GOT3 (cell line): ENCODE results near the gene APOA1.

Experiments
- DNase-seq: peaks from one replicate; lab custom pipeline; 2025; ENCODE audit warnings: mixed read lengths; lab: John Stamatoyannopoulos, UW

Gene APOA1

DNA sequence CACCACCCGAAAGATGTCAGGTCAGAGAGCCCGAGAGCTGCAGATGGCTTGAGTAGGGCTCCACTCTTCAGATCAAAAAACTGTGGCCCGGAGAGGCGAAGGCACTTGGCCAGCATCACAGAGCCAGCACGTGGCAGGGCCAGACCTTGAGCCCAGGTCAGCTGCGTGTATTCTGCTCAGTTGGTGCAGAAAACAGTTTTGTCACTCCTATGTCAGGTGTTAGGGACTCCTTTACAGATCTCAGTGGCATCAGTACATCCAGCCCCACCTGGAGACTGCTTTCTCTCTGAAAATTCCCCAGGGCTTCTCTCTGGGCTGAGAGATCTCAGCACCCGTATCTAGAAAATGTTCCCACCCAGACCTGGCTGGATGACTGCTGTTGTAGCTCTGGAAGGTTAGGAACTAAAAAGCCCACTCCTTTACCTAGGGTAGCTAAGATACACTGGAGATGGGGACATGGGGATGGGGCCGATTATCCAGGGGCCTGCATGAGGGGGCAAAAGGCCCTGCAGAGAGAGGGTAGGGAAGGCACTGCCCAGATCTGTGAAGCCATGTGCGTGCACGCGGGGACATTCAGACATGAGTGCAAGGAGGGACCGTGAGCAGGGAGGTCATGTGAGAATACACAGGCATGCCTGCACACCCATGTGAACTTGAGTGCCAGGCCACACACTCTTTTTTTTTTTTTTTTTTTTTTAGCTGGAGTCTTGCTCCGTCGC, 3.4 kb downstream of the APOA1 start:
- DNase-seq, result no peak

DNA sequence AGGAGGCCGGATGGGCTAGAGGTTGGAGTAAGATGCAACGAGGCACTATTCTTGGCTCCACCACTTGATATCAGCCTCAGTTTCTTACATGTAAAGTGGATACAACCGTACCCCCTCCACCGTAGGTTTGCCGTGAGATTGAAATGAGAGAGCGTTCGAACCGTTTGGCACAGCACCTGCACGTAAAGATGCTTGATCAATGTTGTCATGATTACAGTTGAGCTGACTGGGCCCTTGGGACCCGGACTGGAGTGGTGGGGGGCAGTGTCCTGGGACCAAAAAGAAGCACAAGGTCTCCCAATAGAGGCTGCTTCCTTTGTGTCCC, 4.0 kb downstream of the APOA1 start:
- no peak for DNase-seq

DNA sequence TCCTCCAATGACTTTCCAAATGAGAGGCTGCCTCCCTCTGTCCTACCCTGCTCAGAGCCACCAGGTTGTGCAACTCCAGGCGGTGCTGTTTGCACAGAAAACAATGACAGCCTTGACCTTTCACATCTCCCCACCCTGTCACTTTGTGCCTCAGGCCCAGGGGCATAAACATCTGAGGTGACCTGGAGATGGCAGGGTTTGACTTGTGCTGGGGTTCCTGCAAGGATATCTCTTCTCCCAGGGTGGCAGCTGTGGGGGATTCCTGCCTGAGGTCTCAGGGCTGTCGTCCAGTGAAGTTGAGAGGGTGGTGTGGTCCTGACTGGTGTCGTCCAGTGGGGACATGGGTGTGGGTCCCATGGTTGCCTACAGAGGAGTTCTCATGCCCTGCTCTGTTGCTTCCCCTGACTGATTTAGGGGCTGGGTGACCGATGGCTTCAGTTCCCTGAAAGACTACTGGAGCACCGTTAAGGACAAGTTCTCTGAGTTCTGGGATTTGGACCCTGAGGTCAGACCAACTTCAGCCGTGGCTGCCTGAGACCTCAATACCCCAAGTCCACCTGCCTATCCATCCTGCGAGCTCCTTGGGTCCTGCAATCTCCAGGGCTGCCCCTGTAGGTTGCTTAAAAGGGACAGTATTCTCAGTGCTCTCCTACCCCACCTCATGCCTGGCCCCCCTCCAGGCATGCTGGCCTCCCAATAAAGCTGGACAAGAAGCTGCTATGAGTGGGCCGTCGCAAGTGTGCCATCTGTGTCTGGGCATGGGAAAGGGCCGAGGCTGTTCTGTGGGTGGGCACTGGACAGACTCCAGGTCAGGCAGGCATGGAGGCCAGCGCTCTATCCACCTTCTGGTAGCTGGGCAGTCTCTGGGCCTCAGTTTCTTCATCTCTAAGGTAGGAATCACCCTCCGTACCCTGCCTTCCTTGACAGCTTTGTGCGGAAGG, 4.8 kb downstream of the APOA1 start:
- DNase-seq, result no peak

DNA sequence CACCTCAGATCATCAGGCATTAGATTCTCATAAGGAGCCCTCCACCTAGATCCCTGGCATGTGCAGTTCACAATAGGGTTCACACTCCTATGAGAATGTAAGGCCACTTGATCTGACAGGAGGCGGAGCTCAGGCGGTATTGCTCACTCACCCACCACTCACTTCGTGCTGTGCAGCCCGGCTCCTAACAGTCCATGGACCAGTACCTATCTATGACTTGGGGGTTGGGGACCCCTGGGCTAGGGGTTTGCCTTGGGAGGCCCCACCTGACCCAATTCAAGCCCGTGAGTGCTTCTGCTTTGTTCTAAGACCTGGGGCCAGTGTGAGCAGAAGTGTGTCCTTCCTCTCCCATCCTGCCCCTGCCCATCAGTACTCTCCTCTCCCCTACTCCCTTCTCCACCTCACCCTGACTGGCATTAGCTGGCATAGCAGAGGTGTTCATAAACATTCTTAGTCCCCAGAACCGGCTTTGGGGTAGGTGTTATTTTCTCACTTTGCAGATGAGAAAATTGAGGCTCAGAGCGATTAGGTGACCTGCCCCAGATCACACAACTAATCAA, 5.6 kb downstream of the APOA1 start:
- DNase-seq, result no peak

DNA sequence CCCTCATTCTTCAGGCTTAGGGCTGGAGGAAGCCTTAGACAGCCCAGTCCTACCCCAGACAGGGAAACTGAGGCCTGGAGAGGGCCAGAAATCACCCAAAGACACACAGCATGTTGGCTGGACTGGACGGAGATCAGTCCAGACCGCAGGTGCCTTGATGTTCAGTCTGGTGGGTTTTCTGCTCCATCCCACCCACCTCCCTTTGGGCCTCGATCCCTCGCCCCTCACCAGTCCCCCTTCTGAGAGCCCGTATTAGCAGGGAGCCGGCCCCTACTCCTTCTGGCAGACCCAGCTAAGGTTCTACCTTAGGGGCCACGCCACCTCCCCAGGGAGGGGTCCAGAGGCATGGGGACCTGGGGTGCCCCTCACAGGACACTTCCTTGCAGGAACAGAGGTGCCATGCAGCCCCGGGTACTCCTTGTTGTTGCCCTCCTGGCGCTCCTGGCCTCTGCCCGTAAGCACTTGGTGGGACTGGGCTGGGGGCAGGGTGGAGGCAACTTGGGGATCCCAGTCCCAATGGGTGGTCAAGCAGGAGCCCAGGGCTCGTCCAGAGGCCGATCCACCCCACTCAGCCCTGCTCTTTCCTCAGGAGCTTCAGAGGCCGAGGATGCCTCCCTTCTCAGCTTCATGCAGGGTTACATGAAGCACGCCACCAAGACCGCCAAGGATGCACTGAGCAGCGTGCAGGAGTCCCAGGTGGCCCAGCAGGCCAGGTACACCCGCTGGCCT, 7.1 kb downstream of the APOA1 start:
- DNase-seq, result no peak

DNA sequence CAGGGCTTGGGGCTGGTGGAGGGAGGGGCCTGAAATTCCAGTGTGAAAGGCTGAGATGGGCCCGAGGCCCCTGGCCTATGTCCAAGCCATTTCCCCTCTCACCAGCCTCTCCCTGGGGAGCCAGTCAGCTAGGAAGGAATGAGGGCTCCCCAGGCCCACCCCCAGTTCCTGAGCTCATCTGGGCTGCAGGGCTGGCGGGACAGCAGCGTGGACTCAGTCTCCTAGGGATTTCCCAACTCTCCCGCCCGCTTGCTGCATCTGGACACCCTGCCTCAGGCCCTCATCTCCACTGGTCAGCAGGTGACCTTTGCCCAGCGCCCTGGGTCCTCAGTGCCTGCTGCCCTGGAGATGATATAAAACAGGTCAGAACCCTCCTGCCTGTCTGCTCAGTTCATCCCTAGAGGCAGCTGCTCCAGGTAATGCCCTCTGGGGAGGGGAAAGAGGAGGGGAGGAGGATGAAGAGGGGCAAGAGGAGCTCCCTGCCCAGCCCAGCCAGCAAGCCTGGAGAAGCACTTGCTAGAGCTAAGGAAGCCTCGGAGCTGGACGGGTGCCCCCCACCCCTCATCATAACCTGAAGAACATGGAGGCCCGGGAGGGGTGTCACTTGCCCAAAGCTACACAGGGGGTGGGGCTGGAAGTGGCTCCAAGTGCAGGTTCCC, 7.8 kb downstream of the APOA1 start, which contains the start of gene APOC3:
Gene APOC3 (plus strand): TSS at position 383 of the 659 bp plus-strand sequence. CDS start 676 bp downstream, outside the sequence.
- no peak for DNase-seq

DNA sequence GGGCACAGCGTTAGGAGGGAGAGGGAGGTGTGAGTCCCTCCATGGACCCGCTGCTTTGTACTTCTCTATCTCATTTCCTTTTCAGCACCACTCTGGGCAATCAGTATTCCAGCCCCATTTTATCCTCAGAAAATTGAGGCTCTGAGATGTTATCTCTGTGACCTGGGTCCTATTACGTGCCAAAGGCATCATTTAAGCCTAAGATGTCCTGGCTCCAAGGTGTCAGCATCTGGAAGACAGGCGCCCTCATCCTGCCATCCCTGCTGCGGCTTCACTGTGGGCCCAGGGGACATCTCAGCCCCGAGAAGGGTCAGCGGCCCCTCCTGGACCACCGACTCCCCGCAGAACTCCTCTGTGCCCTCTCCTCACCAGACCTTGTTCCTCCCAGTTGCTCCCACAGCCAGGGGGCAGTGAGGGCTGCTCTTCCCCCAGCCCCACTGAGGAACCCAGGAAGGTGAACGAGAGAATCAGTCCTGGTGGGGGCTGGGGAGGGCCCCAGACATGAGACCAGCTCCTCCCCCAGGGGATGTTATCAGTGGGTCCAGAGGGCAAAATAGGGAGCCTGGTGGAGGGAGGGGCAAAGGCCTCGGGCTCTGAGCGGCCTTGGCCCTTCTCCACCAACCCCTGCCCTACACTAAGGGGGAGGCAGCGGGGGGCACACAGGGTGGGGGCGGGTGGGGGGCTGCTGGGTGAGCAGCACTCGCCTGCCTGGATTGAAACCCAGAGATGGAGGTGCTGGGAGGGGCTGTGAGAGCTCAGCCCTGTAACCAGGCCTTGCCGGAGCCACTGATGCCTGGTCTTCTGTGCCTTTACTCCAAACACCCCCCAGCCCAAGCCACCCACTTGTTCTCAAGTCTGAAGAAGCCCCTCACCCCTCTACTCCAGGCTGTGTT, 8.5 kb downstream of the APOA1 start:
- no peak for DNase-seq

DNA sequence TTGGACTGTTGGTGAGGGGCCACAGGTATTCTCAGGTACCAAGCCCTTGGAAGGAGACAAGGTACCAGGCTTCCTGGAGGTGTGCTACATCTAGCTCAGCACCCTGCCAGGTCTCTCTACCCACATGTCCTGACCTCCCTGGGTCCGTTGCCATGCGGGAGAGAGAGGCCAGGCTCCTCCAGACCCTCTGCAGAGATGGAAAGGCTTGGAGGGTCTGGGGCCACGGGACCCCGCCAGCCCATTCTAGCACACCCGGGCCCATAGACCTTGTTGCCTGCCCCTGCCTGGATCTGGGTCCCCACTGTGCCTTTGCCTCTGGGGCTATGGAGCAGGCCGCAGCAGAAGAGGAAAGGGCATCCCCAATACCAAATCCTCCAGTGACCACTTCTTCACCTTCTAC, 10.0 kb downstream of the APOA1 start:
- no peak for DNase-seq

DNA sequence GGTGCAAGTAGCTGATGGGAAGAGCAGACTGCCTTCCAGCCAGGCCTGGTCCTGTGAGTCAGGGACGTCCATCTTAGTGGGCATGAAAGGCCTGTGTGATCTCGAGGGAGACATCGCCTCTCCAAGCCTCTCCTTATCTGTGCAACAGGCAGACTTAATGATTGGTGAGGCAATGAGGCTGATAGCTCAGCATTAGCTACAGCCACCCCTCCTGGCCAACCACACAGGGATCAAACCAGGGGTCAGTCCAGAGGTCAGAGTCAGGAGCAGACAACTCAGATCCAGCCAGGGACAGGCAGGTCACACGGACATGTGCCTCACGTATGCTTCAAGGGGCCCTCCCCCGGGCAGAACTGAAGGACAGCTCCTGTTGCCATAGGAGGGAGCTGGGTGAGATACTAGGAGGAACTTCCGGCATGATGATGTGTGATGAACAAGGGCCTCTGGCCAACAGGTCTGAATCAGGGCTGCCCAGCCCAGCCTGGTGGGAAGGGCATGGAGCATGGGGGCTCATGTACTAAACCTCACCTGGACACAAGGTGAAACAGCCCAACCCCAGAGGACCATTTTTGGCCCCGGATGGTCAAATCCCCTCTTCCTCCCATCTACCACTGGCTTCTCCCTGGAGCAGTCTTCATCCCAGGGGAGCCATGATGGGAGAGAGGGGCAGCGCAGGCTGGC, 10.5 kb downstream of the APOA1 start:
- DNase-seq, result no peak

DNA sequence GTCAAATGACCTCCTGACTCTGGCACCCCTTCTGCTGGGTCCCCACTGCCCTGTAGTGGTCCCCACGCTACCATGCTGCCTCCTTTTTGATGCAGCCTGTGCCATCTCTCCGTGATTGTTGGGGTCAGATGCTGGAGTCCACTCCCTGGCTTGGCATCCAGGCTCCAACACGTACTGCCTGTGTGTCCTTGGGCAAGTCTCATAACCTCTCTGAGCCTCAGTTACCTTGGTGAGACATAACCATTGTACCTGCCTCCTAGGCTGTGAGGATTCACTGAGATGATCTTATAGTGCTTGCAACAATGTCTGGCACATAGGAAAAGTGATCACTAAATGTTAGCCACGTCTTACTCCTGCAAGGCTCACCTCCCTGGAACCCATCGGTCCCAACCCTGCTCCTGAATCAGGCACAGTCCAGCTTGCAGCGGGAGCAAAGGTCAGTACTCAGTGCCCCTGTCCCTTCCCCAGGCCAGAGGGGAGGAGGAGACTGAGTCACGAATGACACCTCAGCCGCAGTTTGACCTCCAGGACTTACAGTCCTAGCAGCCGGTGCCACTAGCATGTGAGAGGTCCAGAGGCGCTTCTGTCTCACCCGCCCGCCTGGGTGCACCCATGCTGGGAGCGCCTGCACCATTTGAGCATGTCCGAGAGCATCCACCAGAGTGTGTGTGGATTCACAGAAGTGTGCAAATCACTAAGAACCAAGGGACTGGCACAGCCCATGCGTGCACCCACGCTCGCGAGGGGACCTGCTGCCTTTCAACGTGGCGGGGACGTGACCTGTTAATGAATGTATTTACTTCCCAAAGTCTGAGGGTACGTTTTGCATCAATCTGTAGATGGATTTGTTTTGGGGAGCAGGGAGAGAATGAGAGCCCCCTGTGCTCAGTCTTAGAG, 11.3 kb downstream of the APOA1 start:
- DNase-seq, result no peak

DNA sequence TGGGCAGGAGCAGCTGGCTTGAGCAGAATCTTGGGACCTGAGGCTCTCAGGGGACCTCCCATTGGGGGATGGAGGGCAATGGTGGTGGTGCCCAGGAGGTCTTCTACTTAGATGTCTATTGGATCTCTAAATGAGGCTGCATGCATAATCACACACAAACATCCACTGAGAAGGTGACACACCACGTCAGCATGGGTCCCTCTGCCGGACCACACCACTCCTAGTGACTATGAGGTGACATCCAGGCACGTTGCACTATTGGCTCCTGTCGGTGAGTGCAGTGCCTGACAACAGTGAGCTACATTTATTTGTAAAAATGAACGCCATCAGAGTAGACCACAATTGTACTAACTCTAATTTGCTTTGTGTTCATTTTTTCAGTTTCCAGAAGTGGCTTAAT, 12.0 kb downstream of the APOA1 start:
- no peak for DNase-seq

DNA sequence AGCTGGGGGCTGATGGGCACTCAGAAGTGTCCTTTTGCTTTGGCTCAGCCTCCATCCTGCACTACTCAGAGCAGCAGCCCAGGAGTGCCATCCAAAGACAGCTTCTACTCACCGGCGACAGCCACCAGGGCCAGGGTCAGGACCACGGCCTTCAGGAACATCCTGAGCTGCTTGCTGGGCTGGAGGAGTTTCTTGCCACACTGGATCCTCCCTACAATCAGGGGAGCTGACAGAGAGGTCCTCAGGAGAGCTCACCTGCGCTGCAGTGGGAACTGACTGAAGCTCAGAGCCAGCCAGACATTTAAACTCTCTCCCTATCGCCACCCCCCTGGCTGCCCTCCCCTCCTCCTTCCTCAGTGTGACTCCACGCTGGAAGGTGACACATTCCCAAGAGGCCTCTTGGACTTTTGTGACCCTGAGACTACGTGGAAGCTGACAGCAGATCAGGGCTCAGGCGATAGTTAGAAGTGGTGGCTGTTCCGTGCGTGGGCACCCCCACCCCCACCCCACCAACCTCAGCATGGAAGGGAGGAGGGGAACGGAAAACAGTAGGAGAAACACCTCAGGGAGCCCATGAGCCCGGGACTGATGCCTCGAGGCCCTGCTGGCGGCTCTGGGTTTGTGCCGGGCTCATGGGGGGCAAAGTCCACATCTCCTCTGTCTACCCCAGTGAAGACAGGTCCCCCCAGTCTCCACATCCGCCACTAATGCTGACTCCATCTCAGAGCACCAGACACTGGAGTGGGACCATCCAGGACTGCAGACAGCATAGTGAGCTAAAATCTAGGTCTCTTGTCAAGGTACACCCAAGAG, 14.2 kb downstream of the APOA1 start, which contains the start of gene APOA4:
Gene APOA4 (minus strand): TSS at position 274 of the 813 bp plus-strand sequence. CDS start 113 bp downstream, at position 161.
- DNase-seq, result no peak

DNA sequence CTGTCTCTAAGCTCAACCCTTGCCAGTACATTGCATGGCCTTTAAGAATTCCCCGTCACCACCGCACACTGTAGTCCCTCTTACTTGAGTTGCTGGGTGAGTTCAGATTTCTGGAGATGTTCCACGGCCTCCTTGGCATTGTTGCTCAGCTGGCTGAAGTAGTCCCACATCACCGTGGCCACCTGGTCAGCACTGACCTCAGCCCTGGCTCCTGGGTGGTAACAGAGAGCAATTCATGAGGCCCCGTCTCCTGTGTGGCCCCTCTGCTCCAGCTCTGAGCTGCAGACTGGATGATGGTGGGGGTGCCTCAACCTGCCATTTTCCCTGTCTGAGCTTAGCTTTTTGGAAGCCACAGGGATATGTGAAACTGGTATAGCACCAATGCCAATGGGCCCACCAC, 14.8 kb downstream of the APOA1 start:
- DNase-seq, result no peak

DNA sequence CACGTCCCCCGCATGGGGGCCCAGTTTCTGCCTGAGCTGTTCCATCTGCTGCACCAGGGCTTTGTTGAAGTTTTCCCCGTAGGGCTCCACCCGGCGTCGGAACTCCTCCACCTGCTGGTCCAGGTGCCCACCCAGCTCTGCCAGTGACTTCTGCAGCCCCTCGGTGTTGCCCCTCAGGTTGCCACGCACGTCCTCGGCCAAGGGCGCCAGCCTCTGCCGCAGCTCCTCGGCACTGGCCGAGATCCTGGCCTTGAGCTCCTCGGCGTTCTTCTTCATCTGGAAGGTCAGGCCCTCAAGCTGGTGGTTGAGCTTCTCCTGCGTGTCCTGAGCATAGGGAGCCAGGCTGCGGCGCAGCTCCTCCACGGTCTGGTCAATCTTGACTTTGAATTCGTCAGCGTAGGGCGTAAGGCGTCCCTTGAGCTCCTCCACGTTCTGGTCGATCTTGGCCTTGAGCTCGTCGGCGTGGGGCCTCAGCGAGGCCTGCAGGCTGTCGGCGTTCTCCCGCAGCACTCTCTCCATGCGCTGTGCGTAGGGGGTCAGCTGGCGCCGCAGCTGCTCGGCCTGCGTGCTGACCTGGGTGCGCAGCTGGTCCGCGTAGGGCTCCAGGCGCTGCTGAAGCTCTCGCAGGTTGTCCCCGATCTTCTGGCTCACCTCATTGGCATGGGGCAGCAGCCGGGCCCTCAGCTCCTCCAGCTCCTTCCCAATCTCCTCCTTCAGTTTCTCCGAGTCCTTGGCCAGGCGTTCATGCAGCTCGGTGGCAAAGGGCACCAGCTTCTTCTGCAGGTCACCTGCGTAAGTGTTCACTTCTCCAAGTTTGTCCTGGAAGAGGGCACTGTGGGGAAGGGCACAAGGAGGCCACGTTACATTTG, 16.1 kb downstream of the APOA1 start:
- DNase-seq, result no peak

DNA sequence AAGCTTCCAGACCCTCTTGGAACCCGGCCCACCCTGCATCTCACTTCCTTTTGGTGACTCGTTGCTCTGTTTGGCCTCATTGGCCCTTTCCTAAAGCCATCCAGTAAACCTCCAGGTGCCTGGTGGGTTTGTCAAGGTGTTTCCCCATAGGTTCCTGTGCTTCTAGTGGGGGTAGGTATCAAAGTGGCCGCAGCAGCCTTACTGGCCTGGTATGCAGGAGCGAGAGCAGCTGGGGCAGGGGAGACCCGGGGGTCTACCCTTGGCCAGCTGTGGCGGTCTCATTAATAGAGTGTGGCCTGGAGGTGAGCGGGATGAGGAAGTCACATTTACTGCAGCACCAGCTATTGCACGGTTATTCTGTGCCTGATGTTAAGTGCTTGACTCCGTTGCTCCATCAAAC, 18.4 kb downstream of the APOA1 start:
- no peak for DNase-seq

DNA sequence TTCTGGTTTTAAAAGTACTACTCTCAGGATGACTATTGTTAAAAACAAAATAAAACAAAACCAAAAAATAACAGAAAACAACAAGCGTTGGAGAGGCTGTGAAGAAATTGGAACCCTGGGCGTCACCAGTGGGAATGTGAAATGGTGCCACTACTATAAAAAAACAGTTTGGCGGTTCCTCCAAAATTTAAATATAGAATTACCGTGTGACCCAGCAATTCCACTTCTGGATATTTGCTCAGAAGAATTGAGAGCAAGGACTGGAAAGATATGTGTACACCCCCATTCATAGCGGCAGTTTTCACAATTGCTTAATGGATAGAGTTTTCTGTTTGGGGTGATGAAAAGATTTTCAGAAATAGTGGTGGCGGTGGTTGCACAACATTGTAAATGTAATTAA, 22.9 kb downstream of the APOA1 start:
- DNase-seq, result no peak
